NCI-H774 (cell line): ENCODE results near the gene NEUROD1.

ENCODE experiments used
- DNase-seq: peaks from one replicate; lab custom pipeline; 2025; lab: John Stamatoyannopoulos, UW

Gene NEUROD1

GRCh38 chr2:181632733-181633401 lies 47.5 kb downstream of the NEUROD1 start:
- no peak for DNase-seq

DNA sequence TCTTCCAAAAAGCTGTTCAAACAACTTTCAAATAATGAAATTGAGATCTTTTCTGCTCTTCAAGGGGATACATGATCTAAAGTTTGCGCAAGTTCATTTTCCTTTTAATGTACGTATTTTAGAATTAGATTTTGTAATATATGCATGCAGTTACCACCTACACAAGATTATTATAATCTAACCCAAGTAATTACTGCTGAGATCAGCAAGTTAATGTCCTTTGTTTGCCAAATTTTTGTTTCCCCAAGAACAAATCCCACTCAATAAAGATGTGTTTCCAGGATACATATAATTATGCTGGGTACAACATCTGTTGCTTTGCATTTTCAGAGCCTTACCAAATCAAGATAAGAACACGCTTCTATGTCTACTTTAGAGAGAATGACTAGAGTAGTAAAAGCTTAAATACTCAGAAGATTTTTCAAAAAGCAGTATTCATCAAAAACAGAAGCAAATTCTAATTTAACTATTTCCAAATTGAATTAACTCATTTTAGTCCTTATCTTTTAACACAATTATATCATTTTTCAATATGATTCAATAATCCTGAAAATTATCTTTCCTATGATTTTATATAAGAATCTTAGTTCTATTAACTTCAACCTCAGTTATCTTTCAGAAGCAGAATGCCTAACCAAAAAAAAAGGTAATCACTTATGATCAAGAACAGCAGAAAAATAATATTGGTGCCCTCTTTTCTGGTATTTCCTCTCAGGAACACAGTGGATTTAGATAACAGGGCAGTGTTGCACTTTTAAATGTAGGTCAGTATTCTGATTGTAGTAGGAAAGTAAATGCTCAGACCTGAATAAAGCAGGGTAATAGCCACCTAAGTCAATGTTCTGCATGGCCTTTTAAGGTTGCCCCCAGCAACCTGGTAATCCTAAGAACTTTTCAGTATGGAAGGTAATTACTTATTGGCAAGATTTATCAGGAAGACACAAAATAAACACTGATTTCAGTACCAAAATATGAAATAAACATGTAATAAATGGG lies 51.4 kb downstream of the NEUROD1 start:
- no peak for DNase-seq

DNA sequence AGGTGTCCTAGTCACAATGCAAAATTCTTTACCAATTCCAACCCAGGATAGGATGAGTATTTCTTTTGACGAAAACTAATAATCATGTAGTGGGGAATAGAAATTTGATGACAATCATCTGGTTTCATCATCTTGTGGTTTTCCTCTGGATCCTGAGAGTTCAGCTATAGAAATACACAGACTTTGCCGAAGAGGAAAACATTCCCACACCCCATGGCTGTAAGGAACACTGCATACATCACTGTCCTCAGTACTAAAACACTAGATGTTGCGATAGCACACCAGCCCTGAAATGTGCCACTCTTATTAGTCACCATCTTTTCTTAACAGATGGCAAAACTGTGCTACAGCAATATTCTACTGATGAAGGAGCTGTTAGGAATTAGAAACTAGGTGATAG lies 52.8 kb downstream of the NEUROD1 start:
- DNase-seq = no peak

GRCh38 chr2:181626671-181627070 lies 53.6 kb downstream of the NEUROD1 start:
- no peak for DNase-seq
